GM12865 (cell line): Measurements from ENCODE around the gene NRP1.
"Not testable (repeated sequence)": the region's sequence is repeated elsewhere in the genome, so short reads cannot be mapped to it uniquely, and the experiment has no call there.

Experiments
- DNase-seq: peaks from one replicate; pipeline ENCODE4 v3.0.0; 2010; ENCODE audit warnings: low read depth
- H3K4me3 ChIP-seq: 2 replicates; pipeline ENCODE4 v1.5.1; 2011; ENCODE audit warnings: mild to moderate bottlenecking, low read depth, low read length, control low read depth
- CTCF ChIP-seq: IDR thresholded peaks from 2 replicates; pipeline ENCODE4 v1.5.1; 2011; ENCODE audit warnings: low read length, control low read depth, low read depth, inconsistent platforms; ENCODE audit not compliant: insufficient read depth; ENCODE audit errors: missing control alignments

The NRP1 gene

GRCh38 chr10:33224251-33224965 is 110.1 kb downstream of the NRP1 start:
- no peak overlapping the region for H3K4me3 ChIP-seq
- TF ChIP-seq CTCF = no peak
- no peak for DNase-seq

- TF ChIP-seq CTCF = no peak
- H3K4me3 ChIP-seq = no peak overlapping the region
- no peak for DNase-seq
These were observed 111.0 kb downstream of the NRP1 start for GRCh38 chr10:33223326-33224000.

GRCh38 chr10:33222304-33222703 is 112.2 kb downstream of the NRP1 start:
- not testable (repeated sequence) for H3K4me3 ChIP-seq, DNase-seq

- no peak for TF ChIP-seq CTCF
- no peak overlapping the region for H3K4me3 ChIP-seq
- DNase-seq = no peak
These were observed 116.6 kb downstream of the NRP1 start for GRCh38 chr10:33217854-33218253.

GRCh38 chr10:33216661-33217427 is 117.6 kb downstream of the NRP1 start:
- no peak for DNase-seq
- H3K4me3 ChIP-seq = no peak overlapping the region
- no peak for TF ChIP-seq CTCF

GRCh38 chr10:33215635-33216034 is 118.8 kb downstream of the NRP1 start:
- no peak for DNase-seq
- no peak overlapping the region for H3K4me3 ChIP-seq
- no peak for TF ChIP-seq CTCF

- no peak overlapping the region for H3K4me3 ChIP-seq
- no peak for DNase-seq
- TF ChIP-seq CTCF = no peak
These were observed 119.3 kb downstream of the NRP1 start for GRCh38 chr10:33215154-33215553.
